BE2C (cell line): ENCODE data around the gene INIP.
"Not testable (repeated sequence)": the region's sequence is repeated elsewhere in the genome, so short reads cannot be mapped to it uniquely, and the experiment has no call there.

Source experiments
- DNase-seq: peaks from one replicate; pipeline ENCODE4 v3.0.0-alpha.2; 2020
- H3K27me3 ChIP-seq: fragments of 250-450 bp; sonication (Bioruptor Pico); 2 replicates; pipeline ENCODE4 v1.5.1; 2020; ENCODE audit warnings: mild to moderate bottlenecking
- H3K36me3 ChIP-seq: fragments of 250-450 bp; sonication (Bioruptor Pico); 2 replicates; pipeline ENCODE4 v1.5.1; 2020; ENCODE audit warnings: mild to moderate bottlenecking
- H3K4me1 ChIP-seq: fragments of 250-450 bp; sonication (Bioruptor Pico); 2 replicates; pipeline ENCODE4 v1.5.1; 2020
- H3K4me3 ChIP-seq: 2 replicates; pipeline ENCODE4 v1.5.1; 2011; ENCODE audit warnings: low read depth, low read length
- H3K9me3 ChIP-seq: fragments of 250-450 bp; sonication (Bioruptor Pico); 2 replicates; pipeline ENCODE4 v1.5.1; 2020
- CTCF ChIP-seq: IDR thresholded peaks from 2 replicates; pipeline ENCODE4 v1.5.1; 2012; ENCODE audit warnings: mild to moderate bottlenecking, low read depth, low read length

Gene INIP

GRCh38 chr9:112728401-112728800 lies 10.5 kb upstream of the INIP start:
- no peaks in the 10 kb centered on the region for H3K27me3 ChIP-seq
- no peak for DNase-seq
- TF ChIP-seq CTCF: no peak
- no peaks in the 10 kb centered on the region for H3K4me1 ChIP-seq
- no peaks in the 10 kb centered on the region for H3K36me3 ChIP-seq
- no peaks in the 10 kb centered on the region for H3K9me3 ChIP-seq
- H3K4me3 ChIP-seq: no peak overlapping the region

DNA sequence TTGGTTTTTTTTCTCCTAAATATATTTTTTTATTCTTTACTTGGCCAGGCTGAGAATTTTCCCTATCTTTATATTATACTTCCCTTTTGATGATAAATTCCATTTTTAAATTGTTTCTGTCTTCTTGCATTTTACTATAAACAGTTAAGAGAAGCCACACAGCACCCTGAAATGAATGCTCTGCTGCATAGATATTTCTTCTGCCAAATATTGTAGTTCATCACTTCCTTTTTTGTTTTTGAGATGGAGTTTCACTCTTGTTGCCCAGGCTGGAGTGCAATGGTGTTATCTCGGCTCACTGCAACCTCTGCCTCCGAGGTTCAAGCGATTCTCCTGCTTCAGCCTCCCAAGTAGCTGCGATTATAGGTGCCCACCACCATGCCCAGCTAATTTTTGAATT lies 8.5 kb upstream of the INIP start:
- H3K36me3 ChIP-seq: no peaks in the 10 kb centered on the region
- H3K27me3 ChIP-seq: no peaks in the 10 kb centered on the region
- no peak overlapping the region for H3K4me3 ChIP-seq
- DNase-seq: no peak
- TF ChIP-seq CTCF: no peak
- H3K9me3 ChIP-seq: no peaks in the 10 kb centered on the region
- H3K4me1 ChIP-seq: no peaks in the 10 kb centered on the region

DNA sequence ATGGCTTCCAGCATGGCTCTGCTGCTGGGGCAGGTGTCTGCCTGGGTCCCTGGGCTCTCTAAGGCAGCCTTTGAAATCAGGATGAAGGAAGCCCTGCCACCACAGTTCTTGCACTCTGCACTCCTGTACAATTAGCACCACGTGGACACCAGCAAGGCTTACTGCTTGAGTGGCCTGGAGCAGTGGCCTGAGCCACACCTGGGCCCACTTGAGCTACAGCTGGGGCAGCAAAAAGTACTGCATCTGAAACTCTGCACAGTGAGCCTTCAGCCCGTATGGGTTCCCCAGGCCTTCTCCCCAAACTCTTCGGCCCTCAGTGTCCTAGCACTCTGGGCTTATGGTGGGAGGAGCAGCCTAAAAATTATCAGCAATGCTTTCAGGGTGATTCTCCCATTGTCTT lies 8.0 kb upstream of the INIP start:
- Histone ChIP-seq H3K9me3 (no peaks in the 10 kb centered on the region), H3K4me1 (no peaks in the 10 kb centered on the region), H3K27me3 (no peaks in the 10 kb centered on the region), H3K4me3 (no peak overlapping the region), H3K36me3 (no peaks in the 10 kb centered on the region)
- TF ChIP-seq CTCF: no peak
- no peak for DNase-seq

DNA sequence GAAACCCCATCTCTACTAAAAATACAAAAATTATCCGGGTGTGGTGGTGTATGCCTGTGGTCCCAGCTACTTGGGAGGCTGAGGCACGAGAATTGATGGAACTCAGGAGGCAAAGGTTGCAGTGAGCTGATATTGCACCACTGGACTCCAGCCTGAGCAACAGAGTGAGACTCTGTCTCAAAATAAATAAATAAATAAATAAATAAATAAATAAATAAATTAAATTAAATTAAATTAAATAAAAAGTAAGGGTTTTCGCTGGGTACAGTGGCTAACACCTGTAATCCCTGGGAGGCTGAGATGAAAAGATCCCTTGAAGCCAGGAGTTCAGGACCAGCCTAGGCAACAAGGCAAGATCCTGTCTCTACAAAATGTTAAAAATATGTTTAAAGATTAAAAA lies 4.8 kb upstream of the INIP start:
- not testable (repeated sequence) for H3K4me1 ChIP-seq, H3K9me3 ChIP-seq, H3K27me3 ChIP-seq, DNase-seq, H3K36me3 ChIP-seq, H3K4me3 ChIP-seq

DNA sequence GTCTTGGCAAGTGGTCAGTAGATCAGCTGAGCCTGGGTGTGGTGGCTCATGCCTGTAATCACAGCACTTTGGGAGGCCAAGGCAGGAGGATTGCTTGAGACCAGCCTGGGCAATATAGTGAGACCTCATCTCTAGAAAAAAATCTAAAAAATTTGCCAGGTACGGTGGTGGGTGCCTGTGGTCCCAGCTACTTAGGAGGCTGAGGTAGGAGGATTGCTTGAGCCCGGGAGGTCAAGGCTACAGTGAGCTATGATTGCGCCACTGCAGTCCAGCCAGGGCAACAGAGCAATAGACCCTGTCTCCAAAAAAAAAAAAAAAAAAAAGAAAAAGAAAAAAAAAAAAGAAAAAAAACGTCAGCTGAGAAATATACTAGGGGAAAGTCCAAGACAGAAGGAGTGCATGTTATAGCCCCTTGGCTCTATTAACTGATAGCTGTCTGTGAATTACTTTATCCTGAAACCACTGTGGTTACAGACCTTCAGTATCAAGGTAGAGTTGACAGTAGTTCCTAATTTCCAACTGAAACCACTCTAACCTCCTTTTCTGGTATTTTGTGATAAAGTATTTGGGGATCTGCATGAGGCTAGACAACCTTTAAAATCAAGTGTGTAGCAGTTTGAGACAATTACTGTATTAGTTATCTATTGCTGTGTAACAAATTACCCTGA lies 2.3 kb upstream of the INIP start:
- no peak for DNase-seq
- Histone ChIP-seq H3K27me3 (no peaks in the 10 kb centered on the region), H3K9me3 (no peaks in the 10 kb centered on the region), H3K4me3 (no peak overlapping the region), H3K36me3 (no peaks in the 10 kb centered on the region), H3K4me1 (no peaks in the 10 kb centered on the region)
- no peak for TF ChIP-seq CTCF

DNA sequence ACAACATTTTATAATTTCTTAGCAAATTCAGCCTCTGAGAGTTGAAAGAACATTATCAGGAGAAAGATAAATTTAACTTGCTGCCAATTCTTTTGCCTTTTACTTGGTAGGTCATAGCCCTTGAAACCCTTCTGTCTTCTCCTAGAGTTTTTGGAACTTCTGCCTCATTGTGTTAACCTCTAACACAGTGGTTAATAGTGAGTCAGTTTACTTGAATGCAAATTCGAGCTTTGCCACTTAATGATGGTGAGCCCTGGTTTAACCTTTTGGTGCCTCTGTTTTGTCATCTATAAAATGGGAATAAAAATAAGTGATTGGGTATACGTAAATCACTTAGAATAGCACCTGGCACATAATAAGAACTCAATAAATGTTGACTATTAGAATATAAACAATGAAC lies 1.8 kb upstream of the INIP start:
- no peaks in the 10 kb centered on the region for H3K27me3 ChIP-seq
- no peaks in the 10 kb centered on the region for H3K9me3 ChIP-seq
- DNase-seq: no peak
- TF ChIP-seq CTCF: no peak
- H3K36me3 ChIP-seq: no peaks in the 10 kb centered on the region; the same call in 1 of the 2 replicates
- H3K4me3 ChIP-seq: no peak overlapping the region
- no peaks in the 10 kb centered on the region for H3K4me1 ChIP-seq
